Left colon (tissue), 2 donors: Measurements from ENCODE around the gene OR6Q1. TPM values are rescaled to one million over a fixed set of nuclear protein-coding genes. Genes with fewer than 3 reads are reported as not detected.

Experiments
- ATAC-seq: fragments of 200-7000 bp; cut with Tn5 transposase; one replicate; pipeline ENCODE4 v1.9.1; 2020; ENCODE audit warnings: mild to moderate bottlenecking, moderate library complexity
- DNase-seq, 2 donors: peaks; one replicate each; pipeline ENCODE4 v3.0.0-alpha.2; 2020
- intact Hi-C, 2 donors: fragments of 100-400 bp; cut with DNase I in 1 of 2; cut with micrococcal nuclease in 1 of 2; formaldehyde crosslinking; loops; one replicate each; pipeline versions ENCODE4 v1.11.2 to v1.14.0; 2022; cut with DNase I, micrococcal nuclease
- total RNA-seq, 2 donors: library from RNA; stranded (reverse); fragmentation: NEBNext Ultra II Directional; extraction: Animal tissue kit (Norgen Biotek cat#: 25700); gene quantifications; one replicate each; pipeline ENCODE4 v1.2.1, GENCODE V29; 2021
- donor health status: DM: no; HTN: no; CAD: no.
- donor health status: DM: yes; HTN: yes; CAD: no.

Gene OR6Q1
- total RNA-seq, 2 donors from 2014 or later, result not detected

- intact Hi-C loops, result no loop called here
- no peak for DNase-seq
- no peak for ATAC-seq
These were observed 17.1 kb downstream of the OR6Q1 start for GRCh38 chr11:58047818-58048217.

- no peak for ATAC-seq
- no peak for DNase-seq
- intact Hi-C loops, result no loop called here
These were observed 25.2 kb downstream of the OR6Q1 start for GRCh38 chr11:58055806-58056401.

GRCh38 chr11:58057481-58057880, 26.7 kb downstream of the OR6Q1 start:
- DNase-seq (no peak), ATAC-seq (no peak)
- intact Hi-C loops, result no loop called here

GRCh38 chr11:58058276-58059006, 27.7 kb downstream of the OR6Q1 start:
- DNase-seq, result peak; percentile 36 to 78
- intact Hi-C loops, result no loop called here
- ATAC-seq, result peak; percentile 89

- intact Hi-C loops, result no loop called here
- DNase-seq, result no peak
These were observed 28.2 kb downstream of the OR6Q1 start for GRCh38 chr11:58059007-58059350.

GRCh38 chr11:58060535-58060934, 29.8 kb downstream of the OR6Q1 start:
- intact Hi-C loops, result no loop called here
- DNase-seq, result no peak
- ATAC-seq, result no peak

More at GRCh38 chr11:58059007-58059350, 28.2 kb downstream of the OR6Q1 start:
- no peak for ATAC-seq

GRCh38 chr11:58060939-58061672, 30.4 kb downstream of the OR6Q1 start:
- ATAC-seq (peak; percentile 49), DNase-seq (no peak)
- intact Hi-C loops, result no loop called here

- DNase-seq, result no peak
- ATAC-seq, result no peak
- intact Hi-C loops, result no loop called here
These were observed 31.1 kb downstream of the OR6Q1 start for GRCh38 chr11:58061813-58062212.

GRCh38 chr11:58067685-58068084, 36.9 kb downstream of the OR6Q1 start:
- ATAC-seq (no peak), DNase-seq (no peak)
- intact Hi-C loops, result no loop called here

GRCh38 chr11:58068655-58069054, 37.9 kb downstream of the OR6Q1 start:
- no peak for DNase-seq
- no peak for ATAC-seq
- intact Hi-C loops, result no loop called here

GRCh38 chr11:58070585-58070984, 39.8 kb downstream of the OR6Q1 start:
- intact Hi-C loops, result no loop called here
- ATAC-seq (no peak), DNase-seq (no peak)

- intact Hi-C loops, result no loop called here
- DNase-seq, result no peak
These were observed 45.0 kb downstream of the OR6Q1 start for GRCh38 chr11:58075781-58076180.

More at GRCh38 chr11:58075781-58076180, 45.0 kb downstream of the OR6Q1 start:
- no peak for ATAC-seq

Other genes with a start within 250 kb of the OR6Q1 start
- not detected for gene OR9Q1, start 7.1 kb upstream of the OR6Q1 start, total RNA-seq
- not detected for gene OR9I1, start 94.6 kb downstream of the OR6Q1 start, total RNA-seq
- not detected for gene OR9Q2, start 158.1 kb downstream of the OR6Q1 start, total RNA-seq
- gene OR1S2, start 173.2 kb downstream of the OR6Q1 start, total RNA-seq, result not detected
- gene OR1S1, start 181.8 kb downstream of the OR6Q1 start, total RNA-seq, result not detected
- under 1 TPM in 1 of 2 donors, not detected in 1; 0.27 TPM for gene OR10Q1, start 198.0 kb downstream of the OR6Q1 start, total RNA-seq
- gene OR10W1, start 237.3 kb downstream of the OR6Q1 start, total RNA-seq, result not detected